GM19324 (cell line): ENCODE data around the gene GOLIM4.

ENCODE experiments used
- ATAC-seq: cut with Tn5 transposase; IDR thresholded peaks from one replicate; pipeline ENCODE4 v1.9.1; 2021; ENCODE audit warnings: mild to moderate bottlenecking, moderate library complexity; ENCODE audit not compliant: unreplicated experiment, low FRiP score

The GOLIM4 gene

DNA sequence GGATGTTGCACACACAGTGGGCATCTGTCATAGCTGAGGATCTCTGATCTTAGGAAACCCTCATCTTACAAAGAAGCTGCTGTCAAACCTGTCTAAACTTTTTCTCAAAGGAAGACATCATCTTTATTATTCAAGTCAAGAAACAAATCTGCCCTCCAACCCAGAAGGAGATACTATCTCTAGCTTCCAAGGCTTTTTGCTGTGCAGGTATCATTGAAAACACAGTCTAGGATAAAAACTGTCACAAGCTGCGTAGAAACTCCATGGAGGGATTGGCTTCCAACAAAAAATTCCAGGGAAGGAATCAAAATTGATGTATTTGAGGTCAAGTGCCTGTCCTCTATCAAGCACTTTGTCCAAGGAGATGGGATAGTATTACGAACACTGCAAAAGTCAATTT is 89.1 kb downstream of the GOLIM4 start:
- no peak for ATAC-seq

DNA sequence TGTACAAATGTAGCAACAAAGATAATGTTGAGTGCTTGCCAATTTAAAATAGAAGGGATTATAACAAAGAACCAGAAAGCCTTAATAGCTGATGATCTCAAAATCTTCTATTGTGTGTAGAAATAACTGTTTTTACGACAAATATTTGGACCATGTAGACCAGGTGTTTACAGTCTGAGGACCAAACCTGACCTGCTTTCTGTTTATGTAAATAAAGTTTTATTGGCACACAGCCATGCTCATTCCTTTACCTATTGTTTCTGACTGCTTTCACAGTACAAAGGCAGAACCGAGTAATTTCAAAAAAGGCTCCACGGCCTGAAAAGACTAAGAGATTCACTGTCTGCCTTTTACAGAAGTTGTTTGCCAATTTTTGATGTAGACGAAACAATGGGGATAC is 91.8 kb downstream of the GOLIM4 start:
- no peak for ATAC-seq

DNA sequence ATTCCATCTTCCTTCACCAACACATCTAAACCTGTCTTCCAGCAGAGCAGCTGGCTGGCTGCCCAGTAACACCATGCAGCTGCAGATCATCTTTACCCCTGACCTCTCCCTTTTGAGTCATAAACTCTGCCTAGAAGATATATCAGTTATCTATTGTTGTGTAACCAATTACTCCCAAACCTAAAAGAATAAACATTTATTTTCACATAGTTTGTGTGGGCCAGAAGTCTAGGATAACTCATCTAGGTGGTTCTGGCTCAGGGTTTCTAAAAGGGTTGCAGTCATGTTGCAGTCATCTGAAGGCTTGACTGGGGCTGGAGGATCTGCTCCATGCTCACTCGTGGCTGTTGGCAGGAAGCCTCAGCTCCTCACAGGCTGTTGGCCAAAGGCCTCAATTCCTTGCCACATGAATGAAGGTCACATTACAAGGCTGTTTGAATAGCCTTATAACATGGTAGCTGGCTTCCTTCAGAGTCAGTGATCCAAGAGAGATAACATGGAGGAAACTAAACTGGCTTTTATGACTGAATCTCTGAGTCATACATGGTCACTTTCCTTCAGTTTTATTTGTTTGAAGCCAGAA is 92.8 kb downstream of the GOLIM4 start:
- ATAC-seq, result no peak

DNA sequence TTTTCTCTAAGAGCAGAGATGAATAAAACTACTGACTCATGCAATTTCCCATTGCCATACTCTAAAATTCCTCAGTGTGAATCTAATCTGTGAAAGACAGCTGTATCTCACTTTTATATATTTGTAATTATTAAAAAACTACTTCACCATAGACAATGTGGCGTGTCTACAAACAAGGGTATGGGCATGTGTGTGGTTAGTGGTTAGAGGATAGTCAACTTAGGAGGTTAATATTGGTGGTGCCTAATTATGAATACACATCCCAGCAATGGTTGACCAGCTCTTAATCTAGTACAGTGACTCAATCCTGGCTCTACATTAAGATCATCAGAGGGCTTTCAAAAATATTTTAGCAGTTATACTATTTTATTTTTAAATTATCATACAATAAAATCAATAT is 94.5 kb downstream of the GOLIM4 start:
- no peak for ATAC-seq

DNA sequence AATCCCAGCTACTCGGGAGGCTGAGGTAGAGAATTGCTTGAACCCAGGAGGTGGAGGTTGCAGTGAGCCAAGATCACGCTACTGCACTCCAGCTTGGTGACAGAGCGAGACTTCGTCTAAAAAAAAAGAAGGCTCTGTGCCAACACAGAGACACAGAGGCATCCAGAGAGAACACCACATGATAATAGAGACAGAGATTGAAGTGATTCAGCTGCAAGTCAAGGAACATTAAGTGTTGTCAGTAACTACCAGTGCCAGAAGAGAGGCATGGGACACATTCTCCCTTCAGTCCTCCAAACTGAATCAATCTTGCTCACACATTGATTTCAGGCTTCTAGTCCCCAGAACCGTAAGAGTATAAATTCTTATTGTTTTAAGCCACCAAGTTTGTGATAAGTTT is 97.5 kb downstream of the GOLIM4 start:
- ATAC-seq, result no peak

DNA sequence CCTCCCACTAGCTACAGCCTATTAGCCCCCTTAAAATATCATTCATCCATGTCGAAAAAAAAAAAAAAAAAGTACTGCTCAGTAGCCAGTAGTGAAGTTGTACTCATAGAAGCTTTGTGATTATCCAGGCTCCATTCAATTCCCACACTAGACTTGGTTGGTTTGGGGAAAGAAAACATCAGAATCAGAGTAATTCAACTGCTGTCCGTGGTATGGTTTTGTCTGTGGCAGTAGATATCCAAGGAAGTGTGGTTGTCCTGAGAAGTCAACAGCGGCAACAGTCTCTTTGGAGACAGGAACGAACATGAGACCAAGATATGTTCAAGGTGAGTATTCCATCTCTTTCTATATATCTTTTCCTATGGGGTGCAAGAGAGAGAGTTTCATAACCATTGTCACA is 99.2 kb downstream of the GOLIM4 start:
- ATAC-seq, result no peak

DNA sequence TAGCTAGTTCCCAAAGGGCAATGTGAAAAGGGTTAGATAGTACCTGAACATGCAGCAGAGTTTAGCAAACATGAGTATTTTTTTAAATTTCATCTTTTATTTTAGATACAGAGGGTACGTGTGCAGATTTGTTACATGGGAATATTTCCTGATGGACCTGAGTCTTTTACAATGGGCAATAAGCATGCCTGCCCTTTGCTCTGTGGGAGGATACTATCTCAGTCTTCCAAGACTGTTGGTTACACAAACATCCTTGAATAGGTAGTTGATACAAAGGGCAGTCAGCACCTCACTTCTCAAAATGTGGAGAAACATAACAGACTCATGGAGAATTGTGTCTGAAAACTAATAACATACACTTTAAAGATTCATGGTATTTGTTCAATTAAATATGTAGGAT is 103.3 kb downstream of the GOLIM4 start:
- no peak for ATAC-seq

DNA sequence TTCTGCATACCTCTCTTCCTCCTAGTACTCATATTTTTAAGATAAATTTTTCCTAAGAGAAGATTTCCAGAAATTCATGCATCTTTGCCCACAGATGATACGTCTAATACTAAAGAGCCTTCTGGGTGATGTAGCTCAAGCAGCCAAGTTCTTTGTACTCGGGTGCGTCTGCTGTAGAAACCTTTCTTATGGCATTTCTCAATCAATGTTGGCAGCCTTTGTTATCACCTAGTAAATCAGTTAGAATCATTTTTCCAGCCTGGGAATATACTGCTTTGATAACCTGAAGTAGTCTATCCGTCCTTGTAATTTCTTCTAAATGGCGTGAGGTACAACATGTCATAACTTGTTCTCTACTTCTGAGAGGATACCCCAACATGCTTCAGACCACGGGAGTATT is 104.5 kb downstream of the GOLIM4 start:
- no peak for ATAC-seq

DNA sequence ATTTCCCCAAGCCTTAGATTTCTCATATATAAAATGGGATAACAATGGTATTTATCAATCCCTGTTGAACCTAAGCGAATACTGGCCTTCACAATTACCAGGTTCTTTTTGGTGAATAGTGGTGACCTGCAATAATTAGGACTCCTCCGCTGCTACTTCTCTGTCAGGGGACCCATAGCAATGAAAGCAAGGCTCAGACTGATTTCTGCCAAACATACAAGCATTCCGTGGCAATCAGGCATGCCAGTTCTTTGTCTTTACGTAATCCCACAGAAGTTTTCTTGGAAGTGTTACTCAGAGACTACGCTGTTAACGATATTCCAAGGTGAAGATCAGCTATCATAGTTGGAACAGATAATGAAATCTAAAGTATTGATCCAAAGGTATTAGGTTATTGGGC is 105.7 kb downstream of the GOLIM4 start:
- no peak for ATAC-seq

DNA sequence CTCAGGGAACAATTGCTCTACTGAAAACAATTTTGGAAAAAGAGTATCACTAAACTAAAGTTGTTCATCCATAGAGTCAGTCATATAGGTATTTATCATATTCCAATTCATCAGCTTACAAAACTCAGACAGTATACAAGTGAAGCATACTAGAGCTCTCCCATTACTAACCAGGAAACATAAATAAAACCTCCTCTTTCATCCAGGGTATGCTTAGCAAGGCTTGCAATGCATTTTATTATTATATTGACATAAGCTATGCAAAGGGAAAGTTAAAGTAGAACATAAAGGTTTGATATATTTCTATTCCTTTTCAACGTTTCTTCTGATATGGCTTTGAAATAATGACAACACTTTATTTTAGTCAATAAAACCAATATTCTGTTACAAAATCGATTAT is 106.7 kb downstream of the GOLIM4 start:
- ATAC-seq, result no peak

DNA sequence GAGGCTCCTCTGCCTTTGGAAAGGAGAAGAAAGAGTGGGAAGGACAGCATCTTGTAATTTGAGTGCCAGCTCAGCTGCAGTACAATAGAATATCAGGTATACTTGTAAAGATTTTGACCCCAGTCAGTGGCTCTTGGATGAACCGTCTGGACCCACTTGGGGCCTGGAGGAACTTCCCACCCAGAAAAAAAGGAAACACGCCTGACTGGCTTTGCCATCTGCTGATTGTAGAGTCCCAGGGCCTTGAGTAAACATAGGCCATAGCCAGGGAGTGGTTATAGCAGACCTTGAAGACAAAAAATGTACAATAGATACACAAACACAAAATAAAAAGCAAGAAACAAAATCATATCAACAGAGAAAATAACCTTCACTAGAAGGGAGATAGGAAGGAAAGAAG is 112.1 kb downstream of the GOLIM4 start:
- ATAC-seq, result no peak

DNA sequence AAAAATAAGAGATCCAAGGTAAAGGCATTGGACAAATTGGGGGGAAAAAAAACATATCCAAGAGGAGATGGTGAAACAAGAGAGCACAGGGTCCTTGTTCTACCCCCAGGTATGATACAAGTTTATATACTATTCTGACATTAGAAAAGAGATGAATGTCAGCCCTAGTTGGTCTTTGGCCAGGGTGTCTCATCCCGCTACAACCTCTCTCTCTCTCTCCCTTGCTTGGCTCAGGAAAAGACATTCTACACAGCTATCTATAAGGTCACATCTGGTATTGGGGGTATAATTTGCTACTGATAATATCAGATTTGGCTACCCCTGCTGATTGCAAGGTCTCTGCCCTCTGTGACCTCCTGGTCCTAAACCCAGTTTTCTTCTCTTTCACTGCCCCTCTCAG is 117.2 kb downstream of the GOLIM4 start:
- no peak for ATAC-seq

DNA sequence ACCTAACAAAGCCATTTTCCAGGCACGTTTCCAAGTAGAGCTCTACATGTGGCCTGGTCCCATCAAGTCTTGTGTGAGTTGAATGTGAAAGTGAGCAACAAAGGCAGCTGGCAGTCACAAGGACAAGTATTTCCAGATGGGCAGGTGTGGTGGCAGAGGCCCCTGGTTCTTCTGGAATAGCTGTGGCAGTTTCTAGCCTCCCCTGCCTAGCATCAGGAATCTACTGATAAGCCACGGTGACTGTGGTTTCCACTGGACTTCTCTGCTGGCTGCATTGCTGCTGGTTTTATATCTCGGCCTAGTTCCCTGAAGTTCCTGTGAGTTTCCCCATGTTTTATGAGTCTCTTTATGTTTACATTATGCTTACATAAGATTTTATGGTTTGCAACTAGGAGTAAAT is 117.7 kb downstream of the GOLIM4 start:
- ATAC-seq, result no peak

DNA sequence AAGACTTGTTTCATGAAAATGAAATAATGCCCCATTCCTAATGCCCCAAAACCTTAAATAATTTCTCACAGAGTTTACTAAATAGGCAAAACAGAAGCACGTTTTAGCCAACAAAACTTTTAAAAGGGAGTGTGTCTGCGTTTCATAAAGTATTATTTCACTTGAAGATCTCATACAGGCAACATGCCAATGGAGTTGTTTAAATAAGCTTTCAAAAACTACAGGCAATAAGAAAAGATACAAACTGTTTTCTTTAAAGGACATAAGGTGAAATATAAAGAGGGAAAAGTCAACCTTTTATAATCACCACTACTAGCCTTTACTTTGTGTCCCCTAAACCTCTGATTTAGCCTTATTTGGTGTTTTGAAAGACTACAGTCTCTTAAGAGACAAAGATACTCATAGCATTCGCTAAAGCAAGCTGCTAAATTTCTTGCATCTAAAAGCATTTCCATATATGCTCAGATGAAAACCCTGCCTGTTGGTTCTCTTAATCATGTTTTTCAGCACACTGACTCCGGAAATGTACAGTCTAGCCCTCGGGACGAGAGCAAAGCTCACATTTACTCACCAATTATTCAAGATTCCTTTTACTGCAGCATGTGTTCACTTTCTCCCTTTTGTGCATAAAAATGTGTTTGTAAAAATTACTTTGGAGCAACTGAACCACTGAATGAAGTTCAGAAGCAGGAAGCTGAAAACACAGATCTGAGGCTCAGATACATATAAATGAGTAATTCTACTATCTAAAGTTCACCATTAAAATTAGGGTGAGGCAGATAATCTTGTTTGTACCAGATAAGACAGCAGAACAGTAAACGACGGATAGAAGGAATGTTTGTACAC is 119.0 kb downstream of the GOLIM4 start:
- no peak for ATAC-seq

DNA sequence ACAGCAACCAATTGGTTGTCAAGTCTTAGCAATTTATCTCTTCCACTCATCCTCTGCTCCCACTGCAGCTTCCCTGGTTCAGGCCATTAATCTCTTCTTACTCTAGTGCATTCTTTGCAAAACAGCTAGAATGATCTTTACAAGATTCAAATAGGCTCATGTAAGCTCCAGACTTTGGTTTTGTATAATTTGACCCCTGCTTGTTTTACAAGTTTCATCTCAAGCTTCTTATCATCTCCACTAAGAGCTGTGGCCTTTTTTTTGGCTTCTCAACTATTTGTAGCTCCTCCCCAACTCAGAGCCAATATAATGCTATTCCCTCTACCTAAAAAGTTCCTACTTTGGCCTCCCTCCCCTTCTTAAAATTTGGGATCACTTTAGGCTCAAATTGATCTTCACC is 121.8 kb downstream of the GOLIM4 start:
- ATAC-seq, result no peak

DNA sequence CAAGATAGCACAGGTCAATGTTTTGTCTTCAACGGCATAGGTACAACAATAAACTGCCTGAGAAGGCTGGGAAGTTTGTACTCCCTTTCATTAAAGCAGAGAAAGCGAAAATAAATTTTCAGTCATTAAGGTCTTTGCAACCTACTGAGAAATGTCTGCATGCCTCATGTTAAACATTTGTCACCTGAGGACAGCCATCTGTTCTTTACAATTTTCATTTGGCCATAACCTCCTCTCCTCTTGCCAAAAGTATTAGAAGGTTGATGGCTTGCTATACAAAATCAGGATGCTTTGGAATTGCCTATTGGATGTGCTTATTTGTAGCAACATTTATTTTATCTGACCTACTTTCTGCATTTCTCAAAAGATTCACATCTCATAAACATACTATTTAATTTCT is 122.7 kb downstream of the GOLIM4 start:
- ATAC-seq, result no peak

DNA sequence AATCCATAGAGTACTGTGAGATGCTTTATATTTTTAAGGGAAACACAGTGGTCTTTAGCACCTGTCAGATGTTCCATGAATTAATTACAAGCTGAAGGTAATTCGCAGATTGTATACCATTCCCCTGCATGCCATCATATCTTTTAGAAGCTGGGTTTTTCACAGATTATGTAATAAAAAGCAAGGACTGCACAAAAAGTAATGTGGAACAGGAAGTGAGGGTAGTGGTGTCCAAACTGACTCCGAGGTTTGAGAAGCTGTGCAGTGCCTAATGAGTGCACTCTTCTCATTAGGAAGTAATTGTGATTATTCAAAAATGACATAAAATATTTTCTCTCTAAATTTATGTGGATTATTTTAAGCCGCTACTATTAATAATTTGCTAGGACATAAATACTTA is 123.2 kb downstream of the GOLIM4 start:
- ATAC-seq, result no peak

DNA sequence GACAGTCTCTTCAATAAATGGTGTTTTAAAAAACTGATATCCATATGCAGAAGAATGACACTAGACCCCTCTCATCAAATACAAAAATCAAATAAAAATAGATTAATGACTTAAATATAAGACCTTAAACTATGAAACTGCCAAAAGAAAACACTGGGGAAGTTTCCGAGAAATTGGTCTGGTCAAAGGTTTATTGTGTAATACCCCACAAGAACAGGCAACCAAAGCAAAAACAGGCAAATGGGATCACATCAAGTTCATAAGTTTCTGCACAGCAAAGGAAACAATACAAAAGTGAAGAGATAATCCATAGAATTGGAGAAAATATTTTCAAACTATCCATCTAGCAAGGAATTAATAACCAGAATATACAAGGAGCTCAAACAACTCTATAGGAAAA is 126.2 kb downstream of the GOLIM4 start:
- no peak for ATAC-seq

DNA sequence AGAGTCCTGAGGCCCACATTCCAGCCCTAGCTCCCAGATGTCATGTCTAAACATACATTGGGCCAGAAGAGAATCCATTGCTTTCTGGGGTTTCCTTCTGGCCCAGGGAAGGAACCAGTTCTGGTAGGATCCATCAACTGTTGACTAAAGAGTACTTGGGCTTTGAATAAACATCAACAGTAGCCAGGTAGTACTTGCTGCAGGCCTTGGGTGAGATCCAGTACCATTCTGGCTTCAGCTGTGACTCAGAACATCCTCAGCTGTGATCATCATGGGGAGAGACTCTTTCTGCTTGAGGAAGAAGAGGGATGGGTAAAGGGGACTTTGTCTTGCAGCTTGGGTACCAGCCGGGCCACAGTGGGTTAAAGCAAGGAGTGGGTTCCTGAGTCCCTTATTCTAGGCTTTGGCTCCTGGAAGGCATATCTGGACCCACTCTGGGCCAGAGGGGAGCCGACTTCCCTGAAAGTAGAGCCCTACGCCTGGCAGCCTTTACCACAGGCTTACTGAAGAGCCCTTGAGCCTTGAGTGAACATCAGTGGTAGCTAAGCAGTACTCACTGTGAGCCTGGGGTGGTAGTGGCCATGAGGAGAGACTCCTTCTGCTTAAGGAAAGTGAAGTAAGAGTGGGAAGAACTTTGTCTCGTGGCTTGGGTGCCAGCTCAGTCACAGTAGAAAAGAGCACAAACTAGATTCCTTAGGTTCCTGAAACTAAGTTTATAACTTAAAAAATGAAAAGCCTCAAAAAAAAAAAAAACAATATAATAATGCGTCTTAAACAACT is 128.3 kb downstream of the GOLIM4 start:
- no peak for ATAC-seq
